Gastrocnemius medialis (tissue), 4 donors: ENCODE results near the gene ZDHHC14. TPM values are rescaled to one million over a fixed set of nuclear protein-coding genes. Genes with fewer than 3 reads are reported as not detected.
A peak's percentile ranks its signal among the peaks of the same experiment; 100 is the strongest.

Source experiments
- ATAC-seq, 2 donors: fragments of 150-250 bp; one replicate each; pipeline ENCODE4 v1.9.1; 2016
- DNase-seq, 2 donors: peaks; one replicate each; pipeline ENCODE4 v3.0.0-alpha.2; 2019
- H3K27ac ChIP-seq, 4 donors: fragments of 200-600 bp; sonication (generic); 1 replicate in 1 of 4; 2 replicates in 3 of 4; pipeline ENCODE4 v1.5.1; 2016 to 2018; ENCODE audit warnings: mild to moderate bottlenecking in 2 of 4, moderate library complexity in 1 of 4
- H3K27me3 ChIP-seq, 3 donors: fragments of 200-600 bp; sonication (generic) in 2 of 3; 1 replicate in 1 of 3; 2 replicates in 2 of 3; pipeline versions ENCODE4 v1.5.1 to v1.6.0; 2016 to 2019; ENCODE audit warnings: mild to moderate bottlenecking in 1 of 3, moderate library complexity in 1 of 3
- H3K36me3 ChIP-seq, 2 donors: fragments of 200-600 bp; sonication (generic) in 1 of 2; one replicate each; pipeline ENCODE4 v1.5.1; 2017 to 2018
- H3K4me1 ChIP-seq, 2 donors: fragments of 200-600 bp; sonication (generic) in 1 of 2; one replicate each; pipeline ENCODE4 v1.5.1; 2016 to 2017; ENCODE audit warnings: mild to moderate bottlenecking in 2 of 2
- H3K4me3 ChIP-seq, 4 donors: fragments of 200-600 bp; sonication (generic) in 3 of 4; 1 replicate in 1 of 4; 2 replicates in 3 of 4; pipeline ENCODE4 v1.5.1; 2016 to 2019; ENCODE audit warnings: mild to moderate bottlenecking in 2 of 4
- H3K9me3 ChIP-seq, 3 donors: fragments of 200-600 bp; sonication (generic) in 2 of 3; 1 replicate in 1 of 3; 2 replicates in 2 of 3; pipeline ENCODE4 v1.5.1; 2016 to 2019
- POLR2A ChIP-seq, 2 donors: fragments of 450-650 bp; IDR thresholded peaks; one replicate each; pipeline ENCODE4 v1.6.1; 2017; ENCODE audit warnings: antibody characterized with exemption in 2 of 2, mild to moderate bottlenecking in 2 of 2, moderate library complexity in 2 of 2
- in situ Hi-C, 4 donors: fragments of 200-750 bp; cut with MboI; loops; one replicate each; pipeline versions ENCODE4 v1.15.0 to v1.8.0; 2017; ENCODE audit warnings: low sequenced_read_pairs in 4 of 4
- intact Hi-C: fragments of 100-400 bp; cut with DNase I; formaldehyde crosslinking; loops from one replicate; pipeline ENCODE4 v1.15.1; 2023; ENCODE audit warnings: low total_unique reads
- microRNA-seq, 2 donors: library from miRNA; unstranded; fragments of <30 nt; microRNA quantifications; one replicate each; pipeline ENCODE4, GENCODE V29; 2016; ENCODE audit warnings: borderline replicate concordance in 2 of 2
- total RNA-seq, 4 donors: library from RNA; depleted of rRNA; stranded (reverse); fragments of >200 nt; gene quantifications; one replicate each; pipeline versions ENCODE4 v1.1.0 to v1.2.3, GENCODE V29; 2016
- TF ChIP-seq, protein P1 (sequence below), 5 experiments: fragments of 450-650 bp in 3 of 5; fragments of 200-600 bp in 2 of 5; sonication (generic) in 2 of 5; IDR thresholded peaks in 4 of 5; conservative IDR thresholded peaks in 1 of 5; 1 replicate in 4 of 5; 2 replicates in 1 of 5; pipeline ENCODE4 v1.5.1; 2016 to 2019; ENCODE audit warnings: antibody characterized with exemption in 5 of 5, mild to moderate bottlenecking in 3 of 5, moderate library complexity in 3 of 5

Gene ZDHHC14
- total RNA-seq, 4 donors from 2014 or later, result 3.7 to 7.7 (median 5.9) TPM

- Histone ChIP-seq H3K4me3 (no peak overlapping the region), H3K27me3 (peaks cover 0 to 3% (median 0%) of the 10 kb centered on the region in 3 donors), H3K4me1 (peaks cover 0 to 22% of the 10 kb centered on the region in 2 donors), H3K36me3 (no peaks in the 10 kb centered on the region), H3K27ac (no peak overlapping the region), H3K9me3 (no peaks in the 10 kb centered on the region)
- no peak for DNase-seq
- TF ChIP-seq, protein P1, sequence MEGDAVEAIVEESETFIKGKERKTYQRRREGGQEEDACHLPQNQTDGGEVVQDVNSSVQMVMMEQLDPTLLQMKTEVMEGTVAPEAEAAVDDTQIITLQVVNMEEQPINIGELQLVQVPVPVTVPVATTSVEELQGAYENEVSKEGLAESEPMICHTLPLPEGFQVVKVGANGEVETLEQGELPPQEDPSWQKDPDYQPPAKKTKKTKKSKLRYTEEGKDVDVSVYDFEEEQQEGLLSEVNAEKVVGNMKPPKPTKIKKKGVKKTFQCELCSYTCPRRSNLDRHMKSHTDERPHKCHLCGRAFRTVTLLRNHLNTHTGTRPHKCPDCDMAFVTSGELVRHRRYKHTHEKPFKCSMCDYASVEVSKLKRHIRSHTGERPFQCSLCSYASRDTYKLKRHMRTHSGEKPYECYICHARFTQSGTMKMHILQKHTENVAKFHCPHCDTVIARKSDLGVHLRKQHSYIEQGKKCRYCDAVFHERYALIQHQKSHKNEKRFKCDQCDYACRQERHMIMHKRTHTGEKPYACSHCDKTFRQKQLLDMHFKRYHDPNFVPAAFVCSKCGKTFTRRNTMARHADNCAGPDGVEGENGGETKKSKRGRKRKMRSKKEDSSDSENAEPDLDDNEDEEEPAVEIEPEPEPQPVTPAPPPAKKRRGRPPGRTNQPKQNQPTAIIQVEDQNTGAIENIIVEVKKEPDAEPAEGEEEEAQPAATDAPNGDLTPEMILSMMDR (IDR thresholded peaks at IDR 0.05 in 4 of 5, conservative IDR thresholded peaks at IDR 0.05 in 1 of 5), result no peak
- TF ChIP-seq POLR2A (IDR thresholded peaks at IDR 0.05), result no peak
- intact Hi-C loops, result loop anchor here (5.0 kb wide), 1 partner anchor 37 kb away; no protein-coding TSS in a partner anchor
- ATAC-seq, result no peak
- in situ Hi-C loops, result no loop called here
Measured at GRCh38 chr6:157724960-157725741, 344.2 kb downstream of the ZDHHC14 start.

- intact Hi-C loops, result no loop called here
- no peak overlapping the region for H3K4me3 ChIP-seq
- peak overlapping the region in 2 of 4 donors; percentile 64 to 69 for H3K27ac ChIP-seq
- DNase-seq (no peak), ATAC-seq (no peak)
- peaks cover 0 to 22% of the 10 kb centered on the region in 2 donors for H3K4me1 ChIP-seq
- no peaks in the 10 kb centered on the region for H3K9me3 ChIP-seq
- no peaks in the 10 kb centered on the region for H3K36me3 ChIP-seq
- peaks cover 0 to 3% (median 0%) of the 10 kb centered on the region in 3 donors for H3K27me3 ChIP-seq
- in situ Hi-C loops, result no loop called here
- TF ChIP-seq, protein P1 (IDR thresholded peaks at IDR 0.05 in 4 of 5, conservative IDR thresholded peaks at IDR 0.05 in 1 of 5), result no peak
- no peak for TF ChIP-seq POLR2A (IDR thresholded peaks at IDR 0.05)
Measured at GRCh38 chr6:157725836-157726235, 344.8 kb downstream of the ZDHHC14 start.

DNA sequence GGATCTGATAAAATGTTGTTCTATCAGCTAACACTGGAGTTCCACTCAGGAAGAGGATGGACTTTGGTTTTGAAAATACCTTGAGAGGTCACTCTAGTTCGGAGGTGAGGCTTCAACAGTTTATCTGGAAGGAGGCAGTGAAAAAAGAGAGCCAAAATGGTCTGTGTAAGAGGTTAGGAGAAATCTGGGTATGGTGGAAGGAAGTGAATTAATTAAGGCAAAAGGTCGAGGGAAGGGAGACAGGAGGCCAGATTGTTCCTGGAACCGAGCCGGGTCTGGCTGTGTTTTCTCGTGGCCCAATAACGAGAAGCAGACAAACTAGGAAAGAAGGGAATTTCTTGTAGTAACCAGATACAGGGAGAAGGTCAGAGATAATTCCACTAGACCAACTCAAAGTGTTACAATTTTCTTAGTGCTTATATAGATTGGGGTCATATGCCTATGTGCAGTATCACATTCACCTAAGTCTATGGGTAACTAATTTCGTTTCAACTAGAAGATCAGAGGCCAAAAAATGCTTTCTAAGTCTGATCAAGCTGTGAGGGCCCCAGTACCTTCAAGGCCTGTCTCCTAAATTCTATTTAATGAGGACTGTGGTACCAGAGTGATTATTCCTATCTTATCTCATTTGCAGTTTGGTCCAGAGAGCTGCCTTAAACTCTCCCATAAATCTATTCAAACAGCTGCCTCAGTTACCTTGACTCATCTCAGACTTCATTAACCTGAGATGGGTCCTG, 346.1 kb downstream of the ZDHHC14 start:
- DNase-seq (peak; percentile 31 to 40), ATAC-seq (peak; percentile 61 to 68)
- Histone ChIP-seq H3K9me3 (no peaks in the 10 kb centered on the region), H3K27ac (peak overlapping the region; percentile 47 to 69 (median 57)), H3K4me1 (peaks cover 0 to 22% of the 10 kb centered on the region in 2 donors), H3K36me3 (no peaks in the 10 kb centered on the region), H3K27me3 (peaks cover 0 to 3% (median 0%) of the 10 kb centered on the region in 3 donors), H3K4me3 (no peak overlapping the region)
- TF ChIP-seq, protein P1 (IDR thresholded peaks at IDR 0.05 in 4 of 5, conservative IDR thresholded peaks at IDR 0.05 in 1 of 5), result no peak
- TF ChIP-seq POLR2A (IDR thresholded peaks at IDR 0.05), result no peak
- in situ Hi-C loops, result no loop called here
- intact Hi-C loops, result no loop called here

Small RNAs within 50 kb of the gene (microRNA-seq; reads per million reads assigned to microRNA genes)
- 0 reads per million in 2 donors for gene MIR3692

Other genes starting within 250 kb of the ZDHHC14 start
- gene TMEM242, start 57.7 kb upstream of the ZDHHC14 start, total RNA-seq, result 1 to 10 TPM; 3.9 to 7.7 (median 6.3) TPM